Measurements from ENCODE around the gene TNNT3. TPM values are rescaled to one million over a fixed set of nuclear protein-coding genes. Genes with fewer than 3 reads are reported as not detected.

Gene TNNT3
- total and polyA plus RNA-seq, 3 donors from 2014 or later = 8.1 to 16.1 (median 13.1) TPM

DNA sequence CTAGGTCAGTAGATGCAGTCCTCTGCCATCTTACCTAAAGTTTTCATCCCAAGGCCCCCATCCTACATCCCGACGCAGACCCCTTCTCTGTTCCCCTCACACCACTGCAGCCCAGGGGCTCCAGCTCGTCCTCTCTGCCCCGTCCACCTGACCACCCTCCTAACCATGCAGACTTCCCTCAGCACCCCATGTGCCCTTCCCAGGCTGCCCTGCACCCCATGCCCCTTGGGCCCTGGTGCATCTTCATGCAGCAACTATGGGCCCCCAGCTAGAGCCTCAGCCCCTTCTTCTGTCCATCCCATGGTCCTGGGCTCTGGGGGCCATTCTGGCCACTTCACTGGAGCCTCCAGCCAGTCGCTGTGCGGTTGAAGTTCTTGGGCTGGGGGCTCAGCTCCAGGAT, 30.7 kb upstream of the TNNT3 start:
- no peak for DNase-seq
- no peak overlapping the region for H3K27ac ChIP-seq

DNA sequence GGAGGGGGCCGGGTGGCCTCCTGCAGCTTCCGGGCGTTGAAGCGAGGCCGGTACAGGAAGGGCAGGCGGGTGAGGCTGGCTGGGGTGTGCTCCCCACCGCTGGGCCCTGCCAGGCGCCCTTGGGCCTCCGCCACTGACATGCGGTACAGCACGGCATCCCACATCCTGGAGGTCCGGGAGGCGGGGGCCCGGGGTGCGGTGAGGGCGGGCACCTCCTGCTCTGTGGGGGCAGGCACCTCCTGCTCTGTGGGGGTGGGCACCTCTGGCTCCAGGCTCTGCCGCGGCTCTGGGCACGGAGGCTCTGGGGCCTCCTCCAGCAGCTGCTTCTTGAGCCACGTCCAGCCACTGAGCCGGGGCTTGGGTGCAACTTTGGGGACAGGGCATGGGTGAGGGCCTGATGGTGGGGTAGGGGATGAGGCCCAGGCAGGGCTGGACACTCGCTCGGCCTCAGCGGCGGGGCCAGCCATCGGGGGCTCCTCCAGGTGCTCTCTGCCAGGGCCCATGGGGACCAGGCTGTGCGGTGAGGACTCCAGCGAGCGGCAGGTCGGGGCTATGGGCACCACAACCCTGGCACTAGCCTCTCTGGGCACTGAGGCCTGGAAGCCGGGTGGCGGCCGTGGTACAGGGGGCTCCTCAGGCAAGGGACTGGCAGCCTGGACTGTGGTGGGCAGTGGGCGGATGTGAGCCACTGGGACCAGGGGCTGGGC, 30.1 kb upstream of the TNNT3 start:
- no peaks in the 10 kb centered on the region for H3K36me3 ChIP-seq (ENCODE audit: low read depth, missing control alignments)
- DNase-seq = no peak
- H3K9me3 ChIP-seq = no peaks in the 10 kb centered on the region
- no peak overlapping the region for H3K4me3 ChIP-seq
- WGBS, 2 donors = 80 to 87% methylated on average over 10 to 34 of the region's 34 CpGs
- no peak for TF ChIP-seq POLR2A (IDR thresholded peaks at IDR 0.05)
- TF ChIP-seq, protein P1, sequence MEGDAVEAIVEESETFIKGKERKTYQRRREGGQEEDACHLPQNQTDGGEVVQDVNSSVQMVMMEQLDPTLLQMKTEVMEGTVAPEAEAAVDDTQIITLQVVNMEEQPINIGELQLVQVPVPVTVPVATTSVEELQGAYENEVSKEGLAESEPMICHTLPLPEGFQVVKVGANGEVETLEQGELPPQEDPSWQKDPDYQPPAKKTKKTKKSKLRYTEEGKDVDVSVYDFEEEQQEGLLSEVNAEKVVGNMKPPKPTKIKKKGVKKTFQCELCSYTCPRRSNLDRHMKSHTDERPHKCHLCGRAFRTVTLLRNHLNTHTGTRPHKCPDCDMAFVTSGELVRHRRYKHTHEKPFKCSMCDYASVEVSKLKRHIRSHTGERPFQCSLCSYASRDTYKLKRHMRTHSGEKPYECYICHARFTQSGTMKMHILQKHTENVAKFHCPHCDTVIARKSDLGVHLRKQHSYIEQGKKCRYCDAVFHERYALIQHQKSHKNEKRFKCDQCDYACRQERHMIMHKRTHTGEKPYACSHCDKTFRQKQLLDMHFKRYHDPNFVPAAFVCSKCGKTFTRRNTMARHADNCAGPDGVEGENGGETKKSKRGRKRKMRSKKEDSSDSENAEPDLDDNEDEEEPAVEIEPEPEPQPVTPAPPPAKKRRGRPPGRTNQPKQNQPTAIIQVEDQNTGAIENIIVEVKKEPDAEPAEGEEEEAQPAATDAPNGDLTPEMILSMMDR (IDR thresholded peaks at IDR 0.05) = no peak
- no peaks in the 10 kb centered on the region for H3K27me3 ChIP-seq
- H3K27ac ChIP-seq = no peak overlapping the region
- no peaks in the 10 kb centered on the region for H3K4me1 ChIP-seq
- intact Hi-C loops (cut with DNase I; ENCODE audit: low total_unique reads) = loop anchor here (5.0 kb wide), 1 partner anchor 42 kb away; no protein-coding TSS in a partner anchor

More for the DNA sequence above, 30.7 kb upstream of the TNNT3 start:
- Histone ChIP-seq H3K27me3 (no peaks in the 10 kb centered on the region), H3K4me3 (no peak overlapping the region), H3K36me3 (ENCODE audit: low read depth, missing control alignments) (no peaks in the 10 kb centered on the region), H3K4me1 (no peaks in the 10 kb centered on the region), H3K9me3 (no peaks in the 10 kb centered on the region)
- TF ChIP-seq POLR2A (IDR thresholded peaks at IDR 0.05) = no peak
- TF ChIP-seq, protein P1 (IDR thresholded peaks at IDR 0.05) = no peak
- 91% methylated on average over 6 of the region's 6 CpGs for WGBS, 2 donors
- intact Hi-C loops (cut with DNase I; ENCODE audit: low total_unique reads) = loop anchor here (5.0 kb wide), 1 partner anchor 42 kb away; no protein-coding TSS in a partner anchor

DNA sequence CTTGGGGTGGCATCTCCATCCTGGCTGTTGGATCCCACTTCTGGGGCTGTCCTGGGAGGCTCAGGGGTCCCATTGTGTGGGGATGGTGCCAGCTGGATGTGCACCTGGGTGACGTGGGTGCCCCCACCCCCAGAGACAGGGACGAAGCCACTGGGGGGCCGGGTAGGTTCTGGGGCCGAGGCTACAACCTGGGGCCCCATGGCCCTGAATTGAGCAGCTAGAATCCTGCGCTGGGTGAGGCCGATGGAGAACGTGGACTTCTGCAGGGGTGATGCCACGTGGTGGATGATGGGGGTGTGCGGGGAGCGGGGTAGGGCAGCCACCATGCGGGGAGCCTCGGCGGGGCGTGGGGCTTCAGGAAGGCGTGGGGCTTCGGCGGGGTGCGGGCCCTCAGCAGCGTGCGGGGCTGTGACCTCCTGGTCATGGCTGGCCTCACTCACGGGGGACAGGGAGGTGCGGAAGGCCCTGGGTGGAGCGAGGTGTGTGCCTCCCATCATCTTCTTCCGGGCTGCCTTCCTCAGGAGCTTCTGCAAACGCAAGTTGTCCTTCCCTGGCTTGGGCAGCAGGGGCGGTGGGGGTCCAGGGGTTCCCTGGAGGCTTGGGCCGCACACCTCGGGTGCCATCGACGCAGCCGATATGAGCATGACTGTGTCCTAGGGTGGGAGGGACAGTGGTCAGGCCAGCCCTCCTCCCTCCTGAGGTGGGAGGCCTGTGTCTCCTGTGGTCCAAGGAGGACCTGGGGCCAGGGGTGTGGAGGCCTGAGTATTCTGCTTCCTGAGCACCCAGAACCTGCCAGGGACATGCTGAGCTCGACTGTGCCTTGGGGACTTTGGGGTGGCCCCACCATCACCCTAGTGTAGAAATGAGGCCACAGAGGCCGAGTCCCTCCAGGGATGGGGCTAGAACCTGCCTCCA, 29.3 kb upstream of the TNNT3 start:
- no peaks in the 10 kb centered on the region for H3K27me3 ChIP-seq
- H3K9me3 ChIP-seq = no peaks in the 10 kb centered on the region
- no peaks in the 10 kb centered on the region for H3K36me3 ChIP-seq (ENCODE audit: low read depth, missing control alignments)
- intact Hi-C loops (cut with DNase I; ENCODE audit: low total_unique reads) = loop anchor here (5.0 kb wide), 1 partner anchor 43 kb away; no protein-coding TSS in a partner anchor
- H3K4me1 ChIP-seq = no peaks in the 10 kb centered on the region
- WGBS, 2 donors = 92 to 93% methylated on average over 28 to 30 of the region's 33 CpGs
- TF ChIP-seq, protein P1 (IDR thresholded peaks at IDR 0.05) = no peak
- TF ChIP-seq POLR2A (IDR thresholded peaks at IDR 0.05) = no peak
- no peak overlapping the region for H3K4me3 ChIP-seq
- no peak overlapping the region for H3K27ac ChIP-seq
- no peak for DNase-seq

DNA sequence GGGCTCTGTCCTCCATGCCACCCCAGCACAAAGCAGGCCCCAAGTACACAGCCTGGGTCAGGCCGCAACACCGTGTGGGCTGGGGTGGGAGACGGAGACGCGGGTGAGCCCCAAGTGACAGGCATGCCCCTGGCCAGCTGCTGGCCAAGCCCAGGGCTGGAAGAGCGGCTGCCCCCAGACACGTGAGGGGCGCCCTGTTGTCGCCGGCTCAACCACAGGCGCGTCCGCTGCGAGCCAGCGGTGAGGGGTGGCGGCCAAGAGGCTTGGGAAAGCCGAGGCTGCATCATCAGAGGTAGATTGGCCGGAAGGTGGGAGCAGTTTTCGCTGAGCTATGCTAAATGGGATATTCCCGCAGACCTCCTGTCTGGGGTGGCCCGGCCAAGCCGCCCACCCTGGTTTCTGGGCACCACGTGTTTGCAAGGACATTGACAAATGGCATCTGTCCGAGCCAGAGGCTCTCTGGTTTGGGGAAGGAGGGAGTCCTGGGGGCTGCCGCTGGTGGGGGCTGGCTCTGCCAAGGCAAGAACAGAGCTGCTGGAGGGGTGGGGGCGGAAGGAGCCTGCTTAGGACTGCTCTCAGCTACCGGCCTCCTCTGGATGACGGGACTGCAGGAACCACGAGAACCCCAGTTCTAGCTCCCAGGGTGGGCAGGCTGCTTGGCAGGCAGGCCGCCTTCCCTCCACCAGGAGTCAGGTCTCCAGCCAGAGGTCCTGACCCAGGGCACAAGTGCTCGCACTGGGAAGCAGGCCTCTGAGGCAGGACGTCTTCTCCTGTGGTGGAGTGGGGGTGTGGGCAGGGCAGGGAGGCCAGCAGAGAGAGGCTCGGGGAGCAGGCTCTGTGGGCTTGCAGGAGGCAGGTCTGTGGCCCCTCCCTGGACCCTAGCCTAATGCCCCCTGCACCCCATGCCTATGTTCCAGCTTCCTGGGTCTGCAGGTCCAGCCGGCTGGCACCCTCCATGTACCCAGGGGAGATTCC, 28.4 kb upstream of the TNNT3 start:
- no peak for DNase-seq
- H3K27ac ChIP-seq = no peak overlapping the region
- no peaks in the 10 kb centered on the region for H3K9me3 ChIP-seq
- H3K4me3 ChIP-seq = no peak overlapping the region
- intact Hi-C loops (cut with DNase I; ENCODE audit: low total_unique reads) = no loop called here
- H3K4me1 ChIP-seq = no peaks in the 10 kb centered on the region
- TF ChIP-seq, protein P1 (IDR thresholded peaks at IDR 0.05) = no peak
- TF ChIP-seq POLR2A (IDR thresholded peaks at IDR 0.05) = no peak
- 82 to 96% methylated on average over 22 to 34 of the region's 34 CpGs for WGBS, 2 donors
- no peaks in the 10 kb centered on the region for H3K36me3 ChIP-seq (ENCODE audit: low read depth, missing control alignments)
- H3K27me3 ChIP-seq = no peaks in the 10 kb centered on the region

Data from testis (tissue), 3 donors.